NT2/D1 (cell line): Measurements from ENCODE around the gene NAT16.

ENCODE experiments used
- DNase-seq: peaks from one replicate; pipeline ENCODE4 v3.0.0-alpha.2; 2011; ENCODE audit warnings: low read depth, low spot score
- H3K27me3 ChIP-seq: 2 replicates; pipeline ENCODE4 v1.6.0; 2011; ENCODE audit warnings: mild to moderate bottlenecking; ENCODE audit not compliant: insufficient read length, insufficient read depth
- H3K36me3 ChIP-seq: 2 replicates; pipeline ENCODE4 v1.6.1; 2011; ENCODE audit warnings: mild to moderate bottlenecking, low read length, mixed read lengths; ENCODE audit not compliant: insufficient read depth, insufficient read length
- H3K4me1 ChIP-seq: 2 replicates; pipeline ENCODE4 v1.5.1; 2011; ENCODE audit not compliant: insufficient read depth, insufficient read length
- H3K4me3 ChIP-seq: 2 replicates; pipeline ENCODE4 v1.5.1; 2011; ENCODE audit warnings: low read depth; ENCODE audit not compliant: insufficient read length
- H3K9ac ChIP-seq: 2 replicates; pipeline ENCODE4 v1.6.0; 2011; ENCODE audit warnings: low read depth; ENCODE audit not compliant: insufficient read length
- H3K9me3 ChIP-seq: 2 replicates; pipeline ENCODE4 v1.5.1; 2011; ENCODE audit warnings: mild to moderate bottlenecking, low read length; ENCODE audit not compliant: insufficient read depth
- SUZ12 ChIP-seq: IDR thresholded peaks from 2 replicates; pipeline ENCODE4 v1.6.1; 2011; ENCODE audit not compliant: insufficient read length, insufficient read depth; ENCODE audit errors: extremely low read depth
- YY1 ChIP-seq: IDR thresholded peaks from 2 replicates; pipeline ENCODE4 v1.6.1; 2011; ENCODE audit not compliant: insufficient read length, insufficient read depth
- ZNF274 ChIP-seq: IDR thresholded peaks from 2 replicates; pipeline ENCODE4 v1.6.1; 2011; ENCODE audit warnings: mild to moderate bottlenecking, low read depth, low read length

Gene NAT16

GRCh38 chr7:101180130-101180755 lies at the start of gene NAT16:
Gene NAT16, minus strand, starts transcription at chr7:101180293. Its CDS starts 5,486 bp downstream, at chr7:101174807.
- peak within 1 kb of the TSS; percentile 56 for H3K9ac ChIP-seq
- H3K36me3 ChIP-seq = no peaks in the 10 kb centered on the region
- no peaks in the 10 kb centered on the region for H3K4me1 ChIP-seq
- H3K4me3 ChIP-seq = peak within 1 kb of the TSS; percentile 46
- TF ChIP-seq YY1 (no peak), ZNF274 (no peak), SUZ12 (no peak)
- peaks cover 29% of the 10 kb centered on the region for H3K27me3 ChIP-seq
- H3K9me3 ChIP-seq = no peaks in the 10 kb centered on the region
- no peak for DNase-seq

GRCh38 chr7:101226721-101227120 lies 46.6 kb upstream of the NAT16 start:
- Histone ChIP-seq H3K36me3 (peaks cover 47% of the 10 kb centered on the region), H3K9ac (no peak overlapping the region), H3K9me3 (no peaks in the 10 kb centered on the region), H3K27me3 (no peaks in the 10 kb centered on the region), H3K4me1 (peaks cover 15% of the 10 kb centered on the region), H3K4me3 (no peak overlapping the region)
- no peak for DNase-seq
- no peak for TF ChIP-seq YY1
- TF ChIP-seq ZNF274 = no peak
- no peak for TF ChIP-seq SUZ12

- peaks cover 8% of the 10 kb centered on the region for H3K4me1 ChIP-seq
- no peak overlapping the region for H3K9ac ChIP-seq
- TF ChIP-seq SUZ12 = no peak
- TF ChIP-seq ZNF274 = no peak
- TF ChIP-seq YY1 = no peak
These were observed 45.6 kb upstream of the NAT16 start for GRCh38 chr7:101225650-101226049.

GRCh38 chr7:101223528-101223927 lies 43.4 kb upstream of the NAT16 start:
- Histone ChIP-seq H3K27me3 (no peaks in the 10 kb centered on the region), H3K9ac (no peak overlapping the region), H3K4me1 (peaks cover 5% of the 10 kb centered on the region), H3K36me3 (peaks cover 50% of the 10 kb centered on the region), H3K9me3 (no peaks in the 10 kb centered on the region), H3K4me3 (no peak overlapping the region)
- no peak for DNase-seq
- TF ChIP-seq YY1 (no peak), SUZ12 (no peak), ZNF274 (no peak)

More at GRCh38 chr7:101225650-101226049, 45.6 kb upstream of the NAT16 start:
- Histone ChIP-seq H3K9me3 (no peaks in the 10 kb centered on the region), H3K27me3 (no peaks in the 10 kb centered on the region), H3K36me3 (peaks cover 50% of the 10 kb centered on the region), H3K4me3 (no peak overlapping the region)
- no peak for DNase-seq

- Histone ChIP-seq H3K4me3 (no peak overlapping the region), H3K4me1 (peaks cover 5% of the 10 kb centered on the region), H3K36me3 (peaks cover 44% of the 10 kb centered on the region), H3K9ac (no peak overlapping the region), H3K27me3 (no peaks in the 10 kb centered on the region), H3K9me3 (no peaks in the 10 kb centered on the region)
- TF ChIP-seq ZNF274 = no peak
- no peak for TF ChIP-seq SUZ12
- no peak for TF ChIP-seq YY1
- no peak for DNase-seq
These were observed 42.3 kb upstream of the NAT16 start for GRCh38 chr7:101222275-101222830.

- H3K27me3 ChIP-seq = no peaks in the 10 kb centered on the region
- TF ChIP-seq ZNF274 (no peak), SUZ12 (no peak), YY1 (no peak)
- DNase-seq = no peak
- H3K4me1 ChIP-seq = peaks cover 9% of the 10 kb centered on the region
- H3K36me3 ChIP-seq = peaks cover 42% of the 10 kb centered on the region
- H3K9ac ChIP-seq = no peak overlapping the region
- no peaks in the 10 kb centered on the region for H3K9me3 ChIP-seq
- H3K4me3 ChIP-seq = no peak overlapping the region
These were observed 40.2 kb upstream of the NAT16 start for GRCh38 chr7:101220295-101220694.

GRCh38 chr7:101218236-101219125 lies 38.4 kb upstream of the NAT16 start:
- Histone ChIP-seq H3K4me1 (peaks cover 9% of the 10 kb centered on the region), H3K9ac (peak overlapping the region; percentile 86), H3K4me3 (peak overlapping the region; percentile 78), H3K9me3 (no peaks in the 10 kb centered on the region), H3K36me3 (peaks cover 41% of the 10 kb centered on the region), H3K27me3 (no peaks in the 10 kb centered on the region)
- TF ChIP-seq YY1 (no peak), SUZ12 (no peak), ZNF274 (no peak)
- no peak for DNase-seq
